HG03095 (cell line): ENCODE results near the gene MCRIP1.

ENCODE experiments used
- ATAC-seq: cut with Tn5 transposase; IDR thresholded peaks from one replicate; pipeline ENCODE4 v1.9.1; 2021; ENCODE audit warnings: moderate library complexity; ENCODE audit not compliant: unreplicated experiment

MCRIP1 gene

DNA sequence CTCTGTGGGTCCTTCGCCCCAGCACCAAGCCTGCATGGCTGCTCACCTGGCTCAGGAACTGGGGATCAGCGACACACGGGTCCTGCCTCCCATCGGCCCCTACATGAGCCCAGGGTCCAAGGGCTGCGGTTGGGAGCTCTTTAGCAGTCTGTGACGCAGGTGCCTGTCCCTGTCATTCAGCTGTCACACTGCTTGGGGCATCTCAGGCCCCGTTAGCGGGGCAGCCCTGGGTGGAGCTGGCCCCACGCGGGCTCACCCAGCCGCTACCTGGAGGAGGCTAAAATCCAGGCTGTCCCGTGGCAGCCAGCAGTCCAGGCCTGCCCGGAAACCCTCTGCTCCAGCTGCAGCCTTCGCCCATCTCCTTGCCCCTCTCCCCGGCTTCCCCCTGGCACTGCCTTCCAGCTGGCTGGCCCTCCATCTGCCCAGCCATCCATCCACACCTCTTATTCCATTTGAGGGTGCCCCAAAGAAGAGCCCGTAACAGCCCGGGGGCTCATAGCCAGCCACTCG is 25.8 kb downstream of the MCRIP1 start:
- no peak for ATAC-seq

DNA sequence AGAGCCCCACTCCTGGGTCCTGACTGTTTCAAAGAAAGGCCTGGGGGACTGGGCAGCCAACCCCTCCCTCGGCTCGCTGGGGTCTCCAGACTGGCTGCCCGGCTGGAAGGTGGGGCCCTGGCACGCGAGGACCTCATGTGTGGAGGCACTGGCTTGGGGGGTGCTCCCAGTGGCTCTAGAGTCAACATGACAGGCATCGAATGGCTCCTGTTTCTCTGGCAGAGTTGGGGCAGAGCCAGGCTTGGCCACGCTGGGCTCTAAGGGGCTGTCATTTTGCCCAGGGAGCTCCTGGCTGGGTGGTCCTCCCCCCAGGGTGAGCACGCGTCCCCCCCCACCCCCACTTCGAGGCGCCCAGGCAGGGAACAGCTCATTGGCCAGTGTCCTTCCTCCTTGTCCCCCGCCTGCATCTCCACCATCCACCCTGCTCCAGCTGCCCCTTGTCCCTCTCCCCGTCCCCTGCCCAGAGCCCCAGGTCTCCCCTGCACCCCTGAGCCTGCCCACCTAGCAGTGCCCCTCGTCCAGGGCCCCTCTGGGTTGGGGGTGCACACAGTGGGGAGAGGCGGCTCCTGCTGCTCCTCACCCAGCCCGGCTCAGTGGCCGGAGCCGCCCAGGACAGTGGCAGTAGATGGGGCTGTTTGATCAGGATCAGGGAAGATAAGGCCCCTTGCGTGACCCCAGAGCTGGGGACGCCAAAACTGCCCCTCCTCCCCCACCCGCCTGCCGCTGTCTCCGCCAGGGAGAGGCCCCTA is 26.5 kb downstream of the MCRIP1 start:
- no peak for ATAC-seq

DNA sequence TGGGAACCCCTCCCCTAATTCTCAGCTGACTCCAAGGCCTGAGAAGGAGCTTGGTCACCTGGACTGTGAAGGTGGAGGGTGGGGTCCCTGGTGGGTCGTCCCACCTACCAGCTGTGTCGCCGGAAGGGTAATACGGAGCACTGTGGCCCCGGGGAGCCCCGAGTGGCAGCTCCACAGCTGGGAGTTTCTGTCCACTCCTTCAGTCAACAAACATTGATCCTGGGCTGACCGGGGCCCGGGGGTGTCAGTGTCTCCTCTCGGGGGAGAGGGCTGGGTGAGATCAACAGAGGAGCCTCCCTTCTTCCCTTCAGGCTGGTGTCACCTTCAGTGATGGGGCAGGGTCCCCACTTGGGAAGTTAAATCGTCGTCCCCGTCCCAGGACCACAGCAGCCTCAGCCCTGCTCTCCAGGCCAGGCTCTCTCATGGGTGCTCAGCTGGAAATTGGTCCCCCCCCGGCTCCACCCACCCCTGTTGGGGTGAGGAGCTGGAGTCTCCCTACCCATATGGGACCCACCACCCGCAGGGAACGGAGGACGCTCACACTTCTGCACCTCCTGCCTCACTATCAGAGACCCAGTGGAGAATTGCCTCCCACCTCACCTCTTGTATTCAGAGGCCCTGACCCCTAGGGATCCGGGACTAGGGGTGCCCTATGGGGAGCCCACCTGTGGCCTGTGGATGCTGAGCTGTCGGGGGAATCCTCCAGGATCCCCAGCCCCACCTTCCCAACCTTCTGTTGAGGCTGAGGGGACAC is 27.2 kb downstream of the MCRIP1 start:
- ATAC-seq: no peak

DNA sequence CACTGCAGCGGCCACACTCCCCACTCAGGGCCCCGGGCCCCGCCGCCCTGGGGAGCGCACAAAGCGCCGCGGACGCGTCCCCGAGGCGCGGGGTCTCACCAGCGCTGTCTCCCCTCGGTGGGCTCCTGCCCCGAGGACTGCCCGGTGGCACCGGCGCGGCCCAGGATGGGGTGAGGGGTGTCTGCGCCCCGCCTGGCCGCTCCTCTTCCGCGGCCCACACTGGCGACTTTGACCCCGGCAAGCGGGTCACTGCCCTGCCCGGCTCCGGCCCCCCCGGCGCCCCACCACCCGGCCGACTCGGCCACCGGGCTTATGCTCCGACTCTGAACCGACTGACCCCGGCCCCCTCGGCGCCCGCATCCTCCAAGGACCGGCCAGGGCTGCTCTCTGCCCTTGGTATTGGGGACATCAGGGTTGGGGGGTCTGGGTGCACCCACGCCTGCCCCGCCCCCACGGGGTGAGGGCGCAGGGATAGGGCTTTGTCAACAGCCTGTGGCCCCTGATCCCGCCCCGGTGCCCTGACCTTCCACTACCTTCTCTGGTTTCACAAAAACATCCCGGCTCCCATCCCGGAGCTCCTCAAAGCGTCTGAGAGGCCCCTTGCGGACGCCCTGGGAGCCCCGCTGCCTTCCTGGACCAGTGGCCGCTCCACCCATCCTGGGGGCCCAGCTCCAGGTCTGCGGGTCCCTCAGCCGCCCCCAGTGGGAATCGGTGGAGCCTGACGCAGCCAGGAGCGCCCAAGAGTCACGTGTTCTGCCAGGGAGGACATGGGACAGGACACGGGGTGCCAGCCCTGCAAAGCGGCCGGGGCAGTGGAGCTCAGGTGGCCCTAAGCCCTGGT is 28.3 kb downstream of the MCRIP1 start:
- ATAC-seq: no peak

DNA sequence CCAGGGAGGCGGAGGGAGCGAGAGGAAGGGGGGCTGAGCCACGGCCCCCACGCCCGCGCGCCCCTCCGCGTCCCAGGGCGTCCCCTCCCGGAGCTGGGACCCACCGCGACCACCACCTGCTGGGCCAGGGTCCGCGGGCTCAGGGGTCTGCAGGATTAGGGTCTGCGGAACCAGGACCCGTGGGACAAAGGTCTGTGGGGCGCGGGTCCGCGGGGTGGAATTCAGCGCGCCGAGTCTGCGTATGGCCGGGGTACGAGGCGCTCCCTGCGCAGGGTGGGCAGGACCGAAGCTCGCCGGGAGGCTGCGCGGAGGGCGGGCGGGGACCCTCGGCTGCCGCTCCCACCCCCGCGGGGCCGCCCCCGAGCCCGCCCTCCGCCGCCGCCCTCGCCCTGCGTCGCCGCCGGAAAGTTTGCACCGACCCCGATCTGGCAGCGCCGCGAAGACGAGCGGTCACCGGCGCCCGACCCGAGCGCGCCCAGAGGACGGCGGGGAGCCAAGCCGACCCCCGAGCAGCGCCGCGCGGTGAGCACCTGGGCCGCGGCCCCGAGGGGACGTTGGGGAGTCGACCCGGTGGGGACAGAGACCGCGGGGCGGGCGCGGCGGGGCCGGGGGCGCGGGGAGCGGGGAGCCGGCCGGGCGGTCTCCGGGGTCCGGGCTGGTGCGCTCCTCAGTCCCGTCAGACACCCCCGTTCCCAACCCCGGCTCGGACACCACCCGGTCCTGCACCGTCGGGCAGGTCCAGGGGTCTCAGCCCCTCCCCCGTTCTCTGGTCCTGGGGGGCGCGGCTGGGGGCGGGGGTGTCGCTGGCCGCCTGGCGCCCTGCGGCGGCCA is 29.1 kb downstream of the MCRIP1 start, which contains the start of gene GCGR:
TSS of gene GCGR (plus strand) at position 423 of the 831 bp plus-strand sequence. CDS start 4,869 bp downstream, outside the sequence.
- no peak for ATAC-seq

DNA sequence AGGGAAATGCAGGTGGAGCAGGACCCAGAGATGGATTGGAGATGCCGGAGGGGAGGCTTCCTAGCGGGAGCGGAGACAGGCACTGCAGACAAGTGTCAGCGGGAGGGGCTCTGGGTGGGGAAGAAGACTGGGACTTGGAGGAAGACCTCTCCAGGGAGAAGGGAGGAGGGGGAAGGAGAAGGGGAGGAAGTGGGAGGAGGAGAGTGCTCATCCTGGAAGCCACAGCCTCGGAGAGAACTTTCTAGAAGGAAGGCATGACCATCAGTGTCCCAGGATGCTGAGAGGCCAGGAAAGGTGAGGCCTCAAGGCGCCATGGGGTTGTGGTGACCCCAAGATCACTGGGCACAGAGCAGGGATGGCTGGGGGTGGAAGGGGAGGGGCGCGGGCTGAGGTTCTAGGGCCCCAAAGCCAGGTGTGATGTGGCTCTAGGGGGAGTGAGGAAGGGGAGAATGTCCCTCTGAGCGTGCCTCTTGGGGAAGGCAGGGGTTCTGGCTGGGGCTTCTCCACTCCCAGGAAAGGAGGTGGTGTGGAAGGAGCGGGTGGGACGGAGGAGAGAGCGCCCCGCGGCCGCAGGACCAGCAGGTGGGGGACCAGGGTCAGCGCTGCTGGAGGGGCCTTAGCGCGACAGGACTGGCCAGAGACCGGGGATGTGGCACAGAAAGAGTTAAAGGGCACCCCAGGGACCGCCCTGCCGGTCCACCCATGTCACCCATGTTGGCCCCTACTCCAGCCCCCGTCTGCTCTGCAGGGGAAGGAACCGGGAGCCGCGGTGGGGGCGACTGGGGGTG is 30.0 kb downstream of the MCRIP1 start:
- no peak for ATAC-seq

DNA sequence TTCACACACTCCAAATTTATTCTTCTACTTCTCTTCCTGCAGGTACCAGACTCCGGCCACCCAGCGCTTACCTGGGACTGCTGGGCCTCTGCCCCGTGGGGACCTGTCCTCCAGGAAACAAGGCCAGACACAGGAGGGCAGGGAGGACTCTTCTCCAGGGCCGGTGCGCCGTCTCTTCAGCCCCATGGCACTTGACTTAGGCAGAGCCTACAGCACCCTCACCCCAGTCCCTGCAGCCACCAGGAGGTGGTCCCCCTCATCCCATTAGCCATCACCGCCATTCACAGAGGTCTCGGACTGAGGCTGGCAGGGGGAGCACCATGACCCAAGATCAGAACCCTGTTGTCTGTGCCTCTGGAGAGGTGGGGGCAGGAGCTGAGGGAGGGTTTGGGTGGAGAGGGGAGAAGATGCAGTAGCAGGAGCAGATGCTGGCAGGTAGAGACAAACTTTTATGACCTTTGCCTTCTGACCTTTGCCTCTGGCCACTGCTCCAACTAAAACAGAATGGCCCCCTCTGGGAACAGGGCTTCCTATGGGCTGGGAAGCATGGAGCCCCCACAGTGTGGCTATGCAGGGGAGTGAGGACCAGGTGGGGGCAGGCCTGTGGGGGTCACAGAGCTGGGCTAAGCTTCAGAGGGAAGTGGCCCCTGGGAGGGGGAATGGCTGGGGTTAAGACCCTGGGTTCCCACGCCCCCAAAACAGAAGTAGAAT is 30.9 kb downstream of the MCRIP1 start:
- no peak for ATAC-seq

DNA sequence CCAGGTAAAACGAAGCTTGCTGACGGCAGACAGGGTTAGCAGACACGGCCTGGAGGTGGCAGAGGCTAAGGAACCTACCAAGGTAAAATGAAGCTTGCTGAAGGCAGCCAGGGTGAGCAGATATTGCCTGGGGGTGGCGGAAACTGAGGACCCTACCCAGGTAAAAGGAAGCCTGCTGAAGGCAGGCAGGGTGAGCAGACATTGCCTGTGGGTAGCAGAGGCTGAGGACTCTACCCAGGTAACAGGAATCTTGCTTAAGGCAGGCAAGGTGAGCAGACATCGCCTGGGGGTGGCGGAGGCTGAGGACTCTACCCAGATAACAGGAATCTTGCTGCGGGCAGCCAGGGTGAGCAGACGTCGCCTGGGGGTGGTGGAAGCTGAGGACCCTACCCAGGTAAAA is 31.8 kb downstream of the MCRIP1 start:
- ATAC-seq: no peak

DNA sequence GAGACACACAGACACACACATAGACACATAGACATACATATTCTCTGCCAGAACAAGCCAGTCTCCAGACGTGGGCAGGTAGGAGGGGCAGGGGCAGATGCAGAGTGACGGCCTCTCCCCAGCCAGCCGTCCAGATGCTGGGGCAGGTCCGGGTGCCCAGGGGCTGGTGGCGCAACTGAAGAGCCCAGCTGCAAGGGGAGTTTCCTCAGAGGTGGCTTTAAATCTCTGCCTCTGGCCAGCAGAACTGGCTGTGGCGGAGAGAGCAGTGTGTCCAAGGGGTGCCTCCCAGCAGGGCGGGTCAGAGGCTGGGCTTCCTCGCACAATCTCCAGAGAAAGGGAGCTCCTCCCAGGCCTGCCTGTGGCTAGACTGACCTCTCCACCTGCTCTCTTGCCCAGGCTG is 38.6 kb downstream of the MCRIP1 start:
- ATAC-seq: no peak

DNA sequence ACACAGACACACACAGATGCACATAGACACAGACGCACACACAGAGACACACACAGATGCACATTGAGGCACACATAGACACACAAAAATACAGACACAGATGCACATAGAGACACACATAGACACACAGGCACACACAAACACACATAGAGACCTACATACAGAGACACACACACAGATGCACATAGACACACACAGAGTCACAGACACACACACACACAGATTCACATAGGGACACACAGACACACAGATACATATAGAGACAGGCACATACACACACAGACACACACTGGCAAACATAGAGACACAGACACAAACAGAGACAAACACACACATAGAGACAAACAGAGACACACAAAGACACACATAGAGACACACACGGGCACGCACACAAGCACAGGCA is 39.0 kb downstream of the MCRIP1 start:
- no peak for ATAC-seq

DNA sequence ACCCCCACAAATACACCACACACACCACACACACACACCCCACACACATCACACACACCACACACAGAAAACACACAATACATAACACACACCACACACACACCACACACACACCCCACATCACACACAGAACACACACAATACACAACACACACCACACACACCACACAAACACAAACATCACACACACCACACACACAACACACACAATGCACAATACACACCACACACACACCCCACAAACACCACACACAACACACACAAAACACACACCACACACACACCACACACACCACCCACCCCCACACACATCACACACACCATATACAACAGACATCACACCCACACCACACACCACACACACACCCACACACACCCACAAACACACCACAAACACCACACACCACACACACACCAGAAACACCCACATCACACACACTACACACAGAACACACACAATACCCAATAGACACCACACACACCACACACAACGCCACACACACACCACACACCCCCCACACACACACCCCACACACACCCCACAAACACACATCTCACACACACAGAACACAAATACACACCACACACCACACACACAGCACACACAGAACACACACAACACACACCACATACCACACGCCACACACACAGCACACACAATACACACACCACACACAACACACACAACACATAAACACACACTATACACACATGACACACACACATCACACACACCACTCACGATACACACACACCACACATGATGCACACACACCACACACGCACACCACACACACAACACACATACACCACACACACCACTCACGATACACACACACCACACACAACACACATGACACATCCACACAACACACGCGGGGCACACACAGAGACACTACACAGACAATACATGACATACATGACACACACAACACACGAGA is 40.1 kb downstream of the MCRIP1 start:
- no peak for ATAC-seq
